Activated T-cell treated with anti-CD3 and anti-CD28 coated beads, Interleukin-2, amount 50 U/mL, for 72 hours (primary cell): ENCODE data around the gene SCARF2. TPM values are rescaled to one million over a fixed set of nuclear protein-coding genes. Genes with fewer than 3 reads are reported as not detected.

ENCODE experiments used
- ATAC-seq, 2 donors: fragments of 150-1000 bp; cut with Tn5 transposase; replicated peaks in 1 of 2; 2 replicates each; pipeline ENCODE4 v1.10.0; 2021; ENCODE audit warnings: moderate library complexity in 2 of 2, mild to moderate bottlenecking in 1 of 2
- DNase-seq, 2 donors: peaks; one replicate each; pipeline ENCODE4 v3.0.0; 2021 to 2022; ENCODE audit warnings: mixed read lengths in 1 of 2
- H3K27ac Mint-ChIP-seq: one replicate; pipeline ENCODE4 v1.8.0; 2022; ENCODE audit warnings: mild to moderate bottlenecking, moderate library complexity, mixed read lengths
- H3K27me3 Mint-ChIP-seq: one replicate; pipeline ENCODE4 v1.8.0; 2022; ENCODE audit warnings: low read depth, mixed read lengths
- H3K36me3 Mint-ChIP-seq, 2 donors: one replicate each; pipeline ENCODE4 v1.8.0; 2022; ENCODE audit warnings: mixed read lengths in 2 of 2, mild to moderate bottlenecking in 1 of 2; ENCODE audit not compliant: insufficient read depth in 2 of 2
- H3K4me1 Mint-ChIP-seq: one replicate; pipeline ENCODE4 v1.8.0; 2022; ENCODE audit warnings: low read depth, mixed read lengths
- H3K4me3 Mint-ChIP-seq, 2 donors: one replicate each; pipeline ENCODE4 v1.8.0; 2022; ENCODE audit warnings: mild to moderate bottlenecking in 2 of 2, mixed read lengths in 2 of 2, moderate library complexity in 2 of 2
- H3K9me3 Mint-ChIP-seq, 2 donors: one replicate each; pipeline ENCODE4 v1.8.0; 2022; ENCODE audit warnings: mixed read lengths in 2 of 2
- total RNA-seq, 2 donors: library from RNA; stranded (reverse); gene quantifications; one replicate each; pipeline ENCODE4 v1.2.3, GENCODE V29; 2022

SCARF2 gene
- total RNA-seq, 2 donors from 2014 or later = 1.0 to 1.4 TPM

DNA sequence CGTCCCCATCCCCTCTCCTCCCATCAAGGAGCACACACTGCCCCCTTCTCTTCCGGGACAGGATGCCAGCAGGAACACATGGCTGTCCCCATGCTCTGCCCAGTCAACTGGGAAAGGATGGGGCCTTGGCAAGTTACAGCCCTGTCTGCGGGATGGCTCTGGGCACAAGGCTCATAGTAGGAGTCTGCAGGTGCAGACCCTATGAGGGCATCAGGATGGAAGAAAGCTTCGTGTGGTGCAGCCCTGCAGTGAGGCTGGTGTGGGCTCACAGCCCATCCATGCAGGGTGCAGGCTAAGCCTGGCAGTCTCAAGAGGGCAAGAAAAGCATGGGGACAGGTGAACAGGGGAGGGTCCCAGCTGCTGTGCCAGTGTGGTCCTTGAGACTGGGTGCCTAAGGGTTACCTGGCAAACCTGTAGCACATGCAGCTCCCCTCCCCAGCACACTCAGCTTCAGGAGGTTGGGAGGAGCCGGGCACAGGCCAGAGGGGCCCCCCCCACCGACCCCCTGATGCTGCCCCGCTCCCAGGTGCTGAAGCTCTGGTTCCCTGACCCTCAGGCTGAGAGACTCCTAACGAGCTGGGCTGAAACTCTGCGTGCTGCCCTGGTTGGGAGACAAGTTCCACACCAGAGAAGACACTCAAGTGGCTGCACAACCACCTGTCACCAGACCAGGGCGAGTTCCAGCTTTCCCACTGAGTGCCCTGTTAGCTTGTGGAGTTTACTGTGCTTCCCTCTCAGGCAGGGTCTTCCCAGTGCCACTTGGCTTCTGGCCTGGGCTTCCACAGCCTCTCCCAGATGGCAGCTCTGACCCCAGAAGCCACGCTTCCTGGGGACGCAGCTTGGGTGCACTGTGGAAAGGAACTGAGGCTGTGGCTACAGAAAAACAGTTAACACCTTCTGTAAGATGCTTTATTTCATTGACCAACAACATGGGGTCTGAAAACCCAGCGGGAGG lies 3.3 kb upstream of the SCARF2 start:
- H3K4me3 Mint-ChIP-seq = no peak overlapping the region
- H3K4me1 Mint-ChIP-seq = peaks cover 9% of the 10 kb centered on the region
- DNase-seq (no peak), ATAC-seq (no peak)
- H3K9me3 Mint-ChIP-seq = no peaks in the 10 kb centered on the region
- peaks cover 20% of the 10 kb centered on the region for H3K27me3 Mint-ChIP-seq
- peaks cover 2% of the 10 kb centered on the region in 2 donors for H3K36me3 Mint-ChIP-seq
- no peak overlapping the region for H3K27ac Mint-ChIP-seq

DNA sequence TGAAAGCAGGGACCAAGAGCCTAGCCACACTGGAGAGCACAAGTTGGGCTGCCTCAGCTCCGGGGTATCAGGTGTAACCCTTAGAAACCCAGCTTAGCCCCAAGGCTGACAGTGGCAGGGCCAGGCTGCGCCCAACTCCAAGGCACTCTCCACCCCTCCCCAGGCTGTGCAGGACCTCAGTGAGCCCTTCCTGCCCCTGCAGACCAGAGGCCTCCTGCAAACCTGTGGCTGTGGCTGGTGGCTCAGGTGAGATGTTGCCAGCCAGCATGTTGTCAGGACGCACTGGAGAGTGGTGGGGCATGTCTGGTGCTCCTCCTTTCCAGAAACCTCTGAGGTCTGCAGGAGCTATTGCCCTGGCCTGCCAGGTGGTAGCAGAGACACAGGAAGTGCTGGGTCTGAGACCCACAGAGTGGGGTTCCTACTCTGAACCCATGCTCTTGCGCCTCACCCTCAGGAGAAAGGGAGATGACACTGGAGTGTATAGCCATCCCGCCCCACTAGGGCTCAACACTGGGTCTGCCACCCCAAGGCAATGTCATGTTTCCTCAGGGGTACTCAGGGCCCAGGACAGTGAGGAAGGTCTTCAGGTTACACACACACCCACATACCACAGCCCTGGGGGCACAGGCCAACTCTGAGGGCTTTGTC lies 2.4 kb upstream of the SCARF2 start:
- H3K4me3 Mint-ChIP-seq = no peak overlapping the region
- no peak for ATAC-seq
- H3K27ac Mint-ChIP-seq = no peak overlapping the region
- no peaks in the 10 kb centered on the region for H3K9me3 Mint-ChIP-seq
- H3K27me3 Mint-ChIP-seq = peaks cover 28% of the 10 kb centered on the region
- H3K4me1 Mint-ChIP-seq = peaks cover 15% of the 10 kb centered on the region
- DNase-seq = no peak
- H3K36me3 Mint-ChIP-seq = peaks cover 2% of the 10 kb centered on the region in 2 donors

DNA sequence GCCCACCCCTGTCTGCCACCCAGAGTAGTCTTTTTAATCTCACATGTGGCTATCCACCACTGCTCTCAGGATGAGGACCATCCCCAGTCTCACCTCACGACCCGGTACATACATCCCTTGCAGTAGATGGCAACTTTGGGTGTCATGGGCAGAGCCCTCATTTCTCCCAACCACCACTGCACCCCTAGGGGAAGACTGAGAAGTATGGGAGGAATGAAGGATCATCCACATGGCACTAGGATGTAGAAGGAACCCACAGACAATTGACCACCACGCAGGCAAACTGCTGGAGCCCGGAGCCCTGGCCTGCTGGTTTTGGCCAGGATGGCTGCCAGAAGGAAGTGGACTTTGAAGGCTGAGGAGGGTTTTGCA lies 1.9 kb upstream of the SCARF2 start:
- H3K27ac Mint-ChIP-seq = no peak overlapping the region
- H3K36me3 Mint-ChIP-seq = peaks cover 2% of the 10 kb centered on the region in 2 donors
- peaks cover 15% of the 10 kb centered on the region for H3K4me1 Mint-ChIP-seq
- no peak for DNase-seq
- no peaks in the 10 kb centered on the region for H3K9me3 Mint-ChIP-seq
- H3K27me3 Mint-ChIP-seq = peaks cover 33% of the 10 kb centered on the region
- H3K4me3 Mint-ChIP-seq = no peak overlapping the region
- no peak for ATAC-seq

DNA sequence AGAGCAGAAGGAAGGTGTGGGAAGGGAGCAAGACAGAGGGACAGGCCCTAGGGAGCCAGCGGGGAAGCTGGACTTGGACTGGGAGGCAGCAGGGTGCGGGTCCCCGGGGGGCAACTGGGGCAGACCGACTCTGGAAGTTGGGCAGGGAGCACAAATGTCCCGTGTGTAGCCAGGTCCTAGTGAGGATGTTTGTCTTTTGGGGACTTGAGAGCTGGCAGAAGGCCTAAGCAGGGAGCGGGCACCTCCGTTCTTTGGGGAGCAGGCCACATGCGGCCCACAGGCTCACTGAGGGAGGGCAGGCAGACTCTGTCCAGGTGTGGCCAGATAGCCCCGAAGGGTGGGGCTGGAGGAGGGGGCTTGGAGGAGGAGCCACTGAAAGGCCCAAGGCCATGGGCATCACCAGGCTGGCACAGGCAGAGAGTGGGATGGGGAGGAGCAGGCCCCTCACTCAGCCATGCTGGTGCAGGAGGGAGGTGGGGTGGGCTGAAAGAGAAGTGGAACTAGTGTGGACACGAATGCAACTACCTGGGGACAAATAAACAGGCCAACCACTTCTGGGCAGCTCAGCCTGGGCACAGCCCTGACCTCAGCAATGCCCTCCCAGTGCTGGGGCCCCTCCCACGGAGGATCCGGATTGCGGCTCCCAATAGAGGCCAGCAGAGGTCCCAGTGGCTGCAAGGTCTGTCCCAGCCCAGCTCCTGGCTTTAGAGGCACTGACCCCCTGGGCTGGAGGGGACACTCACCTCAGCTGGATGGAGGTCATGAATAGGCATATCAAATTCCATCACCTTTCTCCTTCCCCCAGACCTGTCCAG lies 1.3 kb upstream of the SCARF2 start:
- no peak overlapping the region for H3K27ac Mint-ChIP-seq
- no peak for DNase-seq
- no peaks in the 10 kb centered on the region for H3K9me3 Mint-ChIP-seq
- H3K4me1 Mint-ChIP-seq = peaks cover 15% of the 10 kb centered on the region
- no peak for ATAC-seq
- H3K27me3 Mint-ChIP-seq = peaks cover 40% of the 10 kb centered on the region
- H3K36me3 Mint-ChIP-seq = no peaks in the 10 kb centered on the region
- no peak overlapping the region for H3K4me3 Mint-ChIP-seq

DNA sequence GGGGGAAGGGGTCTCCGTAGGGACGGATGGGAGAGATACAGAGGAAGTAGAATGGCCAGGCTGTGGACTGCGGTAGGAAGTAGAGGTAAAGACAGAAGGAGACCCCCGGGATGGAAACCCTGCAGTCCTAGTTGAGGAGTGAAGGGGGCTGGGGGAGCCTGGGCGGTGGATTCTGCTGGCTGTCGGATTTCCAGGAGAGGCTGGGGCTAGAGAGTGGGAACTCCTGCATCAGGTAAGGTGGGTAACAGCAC lies 727 bp upstream of the SCARF2 start:
- H3K4me3 Mint-ChIP-seq = no peak overlapping the region
- DNase-seq (no peak), ATAC-seq (no peak)
- no peak overlapping the region for H3K27ac Mint-ChIP-seq
- peaks cover 43% of the 10 kb centered on the region for H3K27me3 Mint-ChIP-seq
- H3K9me3 Mint-ChIP-seq = no peaks in the 10 kb centered on the region
- peaks cover 15% of the 10 kb centered on the region for H3K4me1 Mint-ChIP-seq
- H3K36me3 Mint-ChIP-seq = no peaks in the 10 kb centered on the region

DNA sequence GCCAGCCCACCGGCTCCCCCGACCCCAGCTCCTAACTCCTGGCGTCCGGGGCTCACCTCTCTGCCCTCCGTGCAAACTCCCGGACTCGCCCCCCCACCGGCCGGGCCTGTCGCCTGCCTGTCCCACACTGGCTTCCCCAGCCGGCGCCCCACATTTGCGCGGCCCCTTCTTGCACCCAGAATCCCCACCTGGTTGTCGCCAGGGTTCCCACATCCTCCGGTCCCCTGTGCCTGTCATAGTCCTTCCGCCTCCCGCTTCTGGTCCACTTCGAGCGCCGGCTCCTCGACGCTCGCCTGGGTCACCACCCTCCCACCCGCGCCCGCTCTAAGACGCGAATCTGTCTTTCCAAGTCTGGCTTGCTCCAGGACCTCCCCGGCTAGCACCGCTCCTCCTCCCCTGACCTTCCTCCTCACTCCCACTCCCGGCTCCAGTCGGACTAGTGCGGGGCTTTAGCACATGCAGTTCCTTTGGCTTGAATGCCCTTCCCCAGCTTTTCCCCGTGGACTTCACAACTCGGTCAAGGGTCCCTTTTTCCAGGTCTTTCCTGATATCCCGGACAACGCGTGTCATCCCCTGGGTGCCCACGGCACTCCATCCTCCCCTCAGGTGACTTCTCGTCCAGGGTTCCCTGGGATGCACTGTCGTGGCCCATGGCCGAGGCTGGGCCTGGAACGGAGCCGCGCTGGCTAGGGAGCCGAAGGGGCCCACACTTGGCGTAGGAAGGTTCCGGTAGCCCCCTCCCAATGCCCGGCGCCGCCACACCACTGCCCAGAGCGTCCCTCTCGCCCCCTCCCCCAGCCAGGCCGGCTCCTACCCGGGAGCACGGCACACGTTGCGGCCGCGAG lies 635 bp downstream of the SCARF2 start:
- Mint-ChIP-seq H3K27ac (no peak overlapping the region), H3K36me3 (no peaks in the 10 kb centered on the region), H3K4me1 (peaks cover 15% of the 10 kb centered on the region), H3K9me3 (no peaks in the 10 kb centered on the region), H3K27me3 (peaks cover 55% of the 10 kb centered on the region), H3K4me3 (peak overlapping the region; percentile 62 to 81)
- peak; percentile 21 to 33 for ATAC-seq
- no peak for DNase-seq

DNA sequence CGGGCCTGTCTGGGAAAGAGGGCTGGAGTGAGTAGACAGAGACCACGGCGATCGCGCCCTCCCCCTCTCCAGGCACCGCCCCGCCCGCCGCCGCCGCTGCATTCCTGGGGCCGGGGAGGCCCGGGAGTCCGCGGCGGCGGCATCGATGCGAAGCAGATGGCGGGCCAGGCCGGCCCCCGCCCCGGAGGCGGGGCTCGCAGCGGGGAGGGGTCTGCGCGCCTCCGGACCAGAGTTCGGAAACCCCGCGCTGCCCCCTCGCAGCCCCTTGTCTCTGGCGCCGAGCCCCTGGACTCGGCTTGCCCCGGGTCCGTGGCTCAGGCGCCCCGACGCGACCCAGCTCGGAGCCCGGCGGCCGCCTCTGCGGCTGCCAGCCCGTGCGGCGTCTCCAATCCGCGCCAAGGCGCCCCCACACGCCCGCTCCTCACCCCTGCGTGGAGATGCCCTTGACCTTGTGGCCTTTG lies 1.3 kb downstream of the SCARF2 start:
- H3K27ac Mint-ChIP-seq = no peak overlapping the region
- H3K9me3 Mint-ChIP-seq = no peaks in the 10 kb centered on the region
- DNase-seq (no peak), ATAC-seq (peak; percentile 17)
- H3K36me3 Mint-ChIP-seq = no peaks in the 10 kb centered on the region
- H3K4me3 Mint-ChIP-seq = peak overlapping the region; percentile 62 to 81
- peaks cover 60% of the 10 kb centered on the region for H3K27me3 Mint-ChIP-seq
- peaks cover 15% of the 10 kb centered on the region for H3K4me1 Mint-ChIP-seq

DNA sequence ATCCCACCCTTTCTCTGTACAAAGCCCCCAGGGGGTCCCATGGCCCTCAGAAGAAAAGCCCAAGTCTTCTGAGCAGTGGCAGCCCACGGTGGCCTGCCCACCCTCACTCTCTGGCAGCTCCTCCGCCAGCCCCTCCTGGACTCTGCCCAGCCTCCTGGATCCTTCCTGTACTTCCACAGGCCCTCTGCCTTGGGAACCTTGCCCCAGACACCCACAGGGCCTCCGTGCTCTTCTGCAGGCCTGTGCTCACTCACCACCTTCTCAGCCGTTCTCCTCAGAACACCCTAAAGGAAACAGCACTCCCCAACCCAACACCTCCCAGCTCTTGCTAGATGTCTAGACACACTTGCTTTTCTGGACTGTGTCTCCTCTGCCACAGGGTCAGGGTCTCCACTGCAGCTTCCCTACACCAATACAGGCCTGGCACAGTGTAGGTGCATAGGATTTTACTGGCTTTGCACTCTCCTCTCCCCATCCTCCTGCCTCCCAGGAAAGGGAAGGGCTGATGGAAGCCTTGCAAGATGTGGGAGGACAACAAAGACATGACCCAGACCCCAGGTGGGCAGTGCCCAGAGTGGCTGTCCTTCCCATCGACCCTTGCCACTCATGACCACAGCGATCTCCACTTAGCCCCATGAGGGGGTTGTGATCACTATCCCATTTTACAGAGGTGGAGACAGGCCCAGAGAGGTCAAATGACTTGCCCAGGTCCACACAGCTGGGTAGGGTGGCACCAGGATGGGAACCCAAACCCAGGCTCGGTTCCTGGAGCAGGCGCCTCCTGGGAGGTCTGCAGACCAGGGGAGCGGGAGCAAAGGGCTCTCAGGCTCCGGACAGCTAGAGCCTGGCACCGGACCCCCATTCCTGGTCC lies 2.0 kb downstream of the SCARF2 start:
- no peaks in the 10 kb centered on the region for H3K36me3 Mint-ChIP-seq
- H3K4me3 Mint-ChIP-seq = peak overlapping the region; percentile 21 to 36
- peaks cover 15% of the 10 kb centered on the region for H3K4me1 Mint-ChIP-seq
- H3K27ac Mint-ChIP-seq = no peak overlapping the region
- no peaks in the 10 kb centered on the region for H3K9me3 Mint-ChIP-seq
- ATAC-seq (no peak), DNase-seq (no peak)
- peaks cover 60% of the 10 kb centered on the region for H3K27me3 Mint-ChIP-seq

DNA sequence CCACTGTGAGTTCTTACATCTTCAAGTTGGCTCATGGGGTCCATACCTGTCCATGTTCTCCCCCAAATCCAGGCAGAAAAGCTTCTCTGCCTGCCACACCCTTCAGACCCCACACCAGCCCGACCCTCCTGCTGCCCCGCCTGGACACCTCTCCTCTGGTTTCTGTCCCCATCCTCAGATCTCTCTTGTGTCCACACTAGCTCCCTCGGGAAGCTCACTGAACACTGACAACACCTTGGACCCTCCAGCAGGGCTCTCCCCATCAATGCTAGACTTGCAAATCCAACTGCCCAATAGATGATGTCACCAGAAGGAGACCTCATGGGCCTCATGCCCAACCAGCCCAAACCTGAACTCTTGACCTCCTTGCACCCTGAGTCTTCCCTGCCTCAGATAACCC lies 2.9 kb downstream of the SCARF2 start:
- no peak overlapping the region for H3K4me3 Mint-ChIP-seq
- no peak overlapping the region for H3K27ac Mint-ChIP-seq
- H3K4me1 Mint-ChIP-seq = peaks cover 15% of the 10 kb centered on the region
- H3K9me3 Mint-ChIP-seq = no peaks in the 10 kb centered on the region
- H3K36me3 Mint-ChIP-seq = no peaks in the 10 kb centered on the region
- no peak for ATAC-seq
- H3K27me3 Mint-ChIP-seq = peaks cover 60% of the 10 kb centered on the region
- no peak for DNase-seq

DNA sequence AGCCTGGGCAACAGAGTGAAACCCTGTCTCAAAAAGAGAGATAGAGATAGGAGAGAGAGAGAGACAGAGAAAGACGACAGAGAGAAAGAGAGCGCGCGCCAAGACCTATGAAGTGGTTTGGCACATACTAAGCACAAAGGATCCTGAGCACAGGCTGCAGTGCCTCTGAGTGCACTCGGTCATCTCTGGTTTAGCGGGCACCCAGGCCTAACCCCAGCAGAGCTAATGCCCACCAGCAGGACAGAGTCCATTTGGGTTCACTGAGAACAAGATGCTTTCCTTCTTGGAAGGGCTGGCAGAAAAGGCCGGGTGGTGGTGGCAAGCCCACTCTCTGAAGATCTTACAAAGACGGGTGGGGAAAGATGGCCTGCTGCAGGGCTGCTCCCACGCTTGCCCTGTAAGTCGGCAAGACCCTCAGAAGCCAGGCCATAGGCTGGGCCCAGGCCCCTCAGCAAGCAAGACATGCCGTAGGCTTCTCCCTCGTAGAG lies 3.3 kb downstream of the SCARF2 start:
- ATAC-seq = no peak
- no peak overlapping the region for H3K4me3 Mint-ChIP-seq
- no peaks in the 10 kb centered on the region for H3K9me3 Mint-ChIP-seq
- peaks cover 60% of the 10 kb centered on the region for H3K27me3 Mint-ChIP-seq
- H3K4me1 Mint-ChIP-seq = peaks cover 15% of the 10 kb centered on the region
- no peaks in the 10 kb centered on the region for H3K36me3 Mint-ChIP-seq
- H3K27ac Mint-ChIP-seq = no peak overlapping the region
- DNase-seq = no peak

DNA sequence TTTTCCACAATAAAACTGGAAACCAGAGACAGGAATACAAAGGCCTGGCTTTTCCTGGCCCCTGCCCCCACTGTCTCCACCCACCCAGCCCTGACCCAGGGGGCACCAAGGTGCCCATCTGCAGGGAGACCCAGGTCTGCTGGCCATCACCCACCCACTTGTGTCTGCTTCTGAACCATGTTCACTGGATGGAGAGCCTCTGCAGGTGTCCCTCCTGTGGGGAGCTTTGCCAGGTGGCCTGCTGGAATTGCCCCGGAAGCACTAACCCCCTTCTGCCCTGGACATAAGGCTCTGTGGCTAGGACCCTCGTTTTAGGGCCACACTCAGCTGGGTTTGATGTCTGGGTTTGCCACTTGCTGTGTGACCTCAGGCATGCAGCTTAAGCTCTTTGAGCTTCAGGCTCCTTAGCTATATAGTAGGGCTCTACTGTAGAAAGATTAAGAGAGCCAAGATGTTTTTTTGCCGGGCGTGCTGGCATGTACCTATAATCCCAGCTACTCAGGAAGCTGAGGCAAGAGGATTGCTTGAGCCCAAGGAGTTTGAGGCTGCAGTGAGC lies 3.9 kb downstream of the SCARF2 start:
- DNase-seq (no peak), ATAC-seq (no peak)
- Mint-ChIP-seq H3K27me3 (peaks cover 65% of the 10 kb centered on the region), H3K4me1 (peaks cover 20% of the 10 kb centered on the region), H3K4me3 (no peak overlapping the region), H3K27ac (no peak overlapping the region), H3K36me3 (no peaks in the 10 kb centered on the region), H3K9me3 (no peaks in the 10 kb centered on the region)
